HepG2 (cell line): ENCODE data around the gene TTC31. TPM values are rescaled to one million over a fixed set of nuclear protein-coding genes. Genes with fewer than 3 reads are reported as not detected.

Source experiments
- CC2D1A ChIP-seq: sonication (generic); formaldehyde crosslinking; IDR thresholded peaks from 2 replicates; pipeline ENCODE4 v1.8.1; 2023; ENCODE audit warnings: mild to moderate bottlenecking, missing genetic modification reagents
- DR1 ChIP-seq: sonication (generic); formaldehyde crosslinking; IDR thresholded peaks from 2 replicates; pipeline ENCODE4 v1.8.0; 2021; ENCODE audit warnings: mild to moderate bottlenecking, missing genetic modification reagents, inconsistent platforms
- FOXK2 ChIP-seq: fragments of 450-650 bp; IDR thresholded peaks from 2 replicates; pipeline ENCODE4 v1.6.1; 2016
- MTA3 ChIP-seq: sonication (generic); formaldehyde crosslinking; IDR thresholded peaks from 2 replicates; pipeline ENCODE4 v1.4.0; 2020; ENCODE audit warnings: missing genetic modification reagents
- NR2F6 ChIP-seq, 2 experiments: IDR thresholded peaks; 2 replicates each; pipeline ENCODE4 v1.6.1; 2016; ENCODE audit warnings: antibody characterized with exemption in 1 of 2, mild to moderate bottlenecking in 1 of 2
- PRDM15 ChIP-seq: sonication (generic); formaldehyde crosslinking; IDR thresholded peaks from 2 replicates; pipeline ENCODE4 v1.4.0; 2020; ENCODE audit warnings: missing genetic modification reagents
- PRPF4 ChIP-seq: fragments of 200-400 bp; formaldehyde crosslinking; IDR thresholded peaks from 2 replicates; pipeline ENCODE4 v1.6.1; 2016; ENCODE audit warnings: low read length, low read depth; ENCODE audit not compliant: poor library complexity, severe bottlenecking
- RFXANK ChIP-seq: IDR thresholded peaks from 2 replicates; pipeline ENCODE4 v1.6.1; 2016
- SETDB1 ChIP-seq: sonication (generic); formaldehyde crosslinking; IDR thresholded peaks from 2 replicates; pipeline ENCODE4 v1.5.1; 2020; ENCODE audit warnings: missing genetic modification reagents, mild to moderate bottlenecking, borderline replicate concordance
- SNAI1 ChIP-seq: sonication (generic); formaldehyde crosslinking; IDR thresholded peaks from 2 replicates; pipeline ENCODE4 v1.5.0; 2020; ENCODE audit warnings: mild to moderate bottlenecking, missing genetic modification reagents, borderline replicate concordance
- SPEN ChIP-seq: sonication (generic); formaldehyde crosslinking; IDR thresholded peaks from 2 replicates; pipeline ENCODE4 v1.5.1; 2020; ENCODE audit warnings: low read depth, mild to moderate bottlenecking, missing genetic modification reagents
- TEF ChIP-seq: sonication (generic); formaldehyde crosslinking; IDR thresholded peaks from 2 replicates; pipeline ENCODE4 v1.5.0; 2020; ENCODE audit warnings: missing genetic modification reagents
- YY1 ChIP-seq: IDR thresholded peaks from 2 replicates; pipeline ENCODE4 v1.6.1; 2011; ENCODE audit warnings: low read length, low read depth, moderate library complexity, mild to moderate bottlenecking; ENCODE audit not compliant: insufficient read depth, insufficient replicate concordance
- ZFY ChIP-seq: sonication (generic); formaldehyde crosslinking; IDR thresholded peaks from 2 replicates; pipeline ENCODE4 v1.4.0; 2020; ENCODE audit warnings: missing genetic modification reagents
- ZMYM2 ChIP-seq: sonication (generic); formaldehyde crosslinking; IDR thresholded peaks from 2 replicates; pipeline ENCODE4 v1.8.0; 2022; ENCODE audit warnings: mild to moderate bottlenecking, missing genetic modification reagents
- ZNF557 ChIP-seq: sonication (generic); formaldehyde crosslinking; IDR thresholded peaks from 2 replicates; pipeline ENCODE4 v1.4.0; 2020; ENCODE audit warnings: missing genetic modification reagents
- ZNF616 ChIP-seq: sonication (generic); formaldehyde crosslinking; IDR thresholded peaks from 2 replicates; pipeline ENCODE4 v1.5.0; 2020; ENCODE audit warnings: low read depth, mild to moderate bottlenecking, missing genetic modification reagents
- ZNF644 ChIP-seq: IDR thresholded peaks from 2 replicates; pipeline ENCODE4 v1.6.1; 2016; ENCODE audit warnings: low read depth
- ZNF672 ChIP-seq: sonication (generic); formaldehyde crosslinking; IDR thresholded peaks from 2 replicates; pipeline ENCODE4 v1.8.1; 2022; ENCODE audit warnings: missing genetic modification reagents
- ZNF691 ChIP-seq: sonication (generic); formaldehyde crosslinking; IDR thresholded peaks from 2 replicates; pipeline ENCODE4 v1.4.0; 2020; ENCODE audit warnings: missing genetic modification reagents, low read depth, mild to moderate bottlenecking, borderline replicate concordance
- ZNF710 ChIP-seq: sonication (generic); formaldehyde crosslinking; IDR thresholded peaks from 2 replicates; pipeline ENCODE4 v1.5.0; 2020; ENCODE audit warnings: mild to moderate bottlenecking, missing genetic modification reagents, borderline replicate concordance
- ZNF780A ChIP-seq: sonication (generic); formaldehyde crosslinking; IDR thresholded peaks from 2 replicates; pipeline ENCODE4 v1.8.0; 2022; ENCODE audit warnings: mild to moderate bottlenecking, missing genetic modification reagents, moderate library complexity
- ZZZ3 ChIP-seq: sonication (generic); formaldehyde crosslinking; IDR thresholded peaks from 2 replicates; pipeline ENCODE4 v1.4.0; 2020; ENCODE audit warnings: missing genetic modification reagents, mild to moderate bottlenecking, borderline replicate concordance
- polyA plus RNA-seq, 8 experiments: library from polyadenylated mRNA; depleted of rRNA in 3 of 8; stranded (reverse) in 7 of 8; unstranded in 1 of 8; fragments of >200 nt; fragmentation: Illumina TruSeq in 4 of 8; extraction: Trizol in 4 of 8; gene quantifications; 2 replicates each; pipeline versions ENCODE4 v1.2.1 to v1.2.3, GENCODE V29; 2011 to 2016; ENCODE audit warnings: low read depth in 4 of 8, missing spikeins in 1 of 8, mixed read lengths in 1 of 8; ENCODE audit not compliant: insufficient read depth in 1 of 8
- total RNA-seq, 5 experiments: library from RNA; depleted of rRNA; stranded (reverse); fragments of >200 nt; fragmentation: Illumina TruSeq; extraction: Trizol; gene quantifications; 2 replicates each; pipeline ENCODE4 v1.2.3, GENCODE V29; 2016; ENCODE audit warnings: low read depth in 1 of 5

Gene TTC31
- total and polyA plus RNA-seq, 2 of the 13 experiments (the other 11 are each of a cell fraction or from before 2014, with no cell fraction given), result 28.3 to 39.5 TPM

- TF ChIP-seq ZNF780A (CRISPR knock-in tag), result no peak
- TF ChIP-seq FOXK2, result no peak
- TF ChIP-seq ZNF672, result no peak
- TF ChIP-seq SPEN (CRISPR knock-in tag), result peak; percentile 76
- TF ChIP-seq RFXANK (CRISPR knock-in tag), result no peak
- peak; percentile 57; the same call in 1 of the 2 replicates for TF ChIP-seq ZNF710
- no peak for TF ChIP-seq PRDM15
- TF ChIP-seq ZNF616 (CRISPR knock-in tag), result peak; percentile 53; the same call in 1 of the 2 replicates
- TF ChIP-seq ZMYM2, result no peak
- 0 out of 2 replicates have a peak, but pooled peaks have one; percentile 61 for TF ChIP-seq TEF (CRISPR knock-in tag)
- TF ChIP-seq ZZZ3 (CRISPR knock-in tag), result 0 out of 2 replicates have a peak, but pooled peaks have one; percentile 29
- TF ChIP-seq DR1 (CRISPR knock-in tag), result peak; percentile 38; the same call in 1 of the 2 replicates
- TF ChIP-seq YY1, result no peak
- peak; percentile 91 for TF ChIP-seq ZFY (CRISPR knock-in tag)
- TF ChIP-seq SETDB1 (CRISPR knock-in tag), result no peak
- peak; percentile 11; the same call in 1 of the 2 replicates for TF ChIP-seq ZNF691
- no peak for TF ChIP-seq CC2D1A (CRISPR knock-in tag)
- no peak for TF ChIP-seq PRPF4
- TF ChIP-seq ZNF557 (CRISPR knock-in tag), result no peak
- no peak for TF ChIP-seq MTA3 (CRISPR knock-in tag)
- TF ChIP-seq ZNF644 (CRISPR knock-in tag), result no peak
- peak; percentile 98 for TF ChIP-seq SNAI1 (CRISPR knock-in tag)
- TF ChIP-seq NR2F6 (IDR thresholded peaks at IDR 0.05), result no peak
- no peak for TF ChIP-seq NR2F6 (CRISPR knock-in tag; IDR thresholded peaks at IDR 0.05)
These were observed 700 bp upstream of the TTC31 start (continued) for GRCh38 chr2:74481961-74482800.
